HG02571 (cell line): ENCODE results near the gene PHF11.
"Not testable (repeated sequence)": the region's sequence is repeated elsewhere in the genome, so short reads cannot be mapped to it uniquely, and the experiment has no call there.

Experiments
- ATAC-seq: cut with Tn5 transposase; IDR thresholded peaks from one replicate; pipeline ENCODE4 v1.9.1; 2021; ENCODE audit warnings: mild to moderate bottlenecking, moderate library complexity; ENCODE audit not compliant: unreplicated experiment

PHF11 gene

GRCh38 chr13:49495783-49496762 is at the start of gene PHF11:
Gene PHF11 (plus strand): TSS chr13:49495953. CDS start chr13:49496002, 49 bp downstream.
- ATAC-seq = peak; percentile 81

GRCh38 chr13:49446473-49446872 is 49.3 kb upstream of the PHF11 start:
- no peak for ATAC-seq

- ATAC-seq = no peak
These were observed 47.0 kb upstream of the PHF11 start for GRCh38 chr13:49448753-49449152.

- no peak for ATAC-seq
These were observed 45.5 kb upstream of the PHF11 start for GRCh38 chr13:49450105-49450819.

GRCh38 chr13:49452725-49453457 is 42.9 kb upstream of the PHF11 start:
- no peak for ATAC-seq

- no peak for ATAC-seq
These were observed 42.3 kb upstream of the PHF11 start for GRCh38 chr13:49453465-49453864.

- peak; percentile 91 for ATAC-seq
These were observed 41.3 kb upstream of the PHF11 start for GRCh38 chr13:49454388-49455006.

- ATAC-seq = no peak
These were observed 40.8 kb upstream of the PHF11 start for GRCh38 chr13:49455007-49455398.

GRCh38 chr13:49456156-49456555 is 39.6 kb upstream of the PHF11 start:
- no peak for ATAC-seq

- no peak for ATAC-seq
These were observed 38.5 kb upstream of the PHF11 start for GRCh38 chr13:49457221-49457620.

- ATAC-seq = no peak
These were observed 36.2 kb upstream of the PHF11 start for GRCh38 chr13:49459580-49459979.

- ATAC-seq = no peak
These were observed 31.7 kb upstream of the PHF11 start for GRCh38 chr13:49464085-49464484.

- ATAC-seq = no peak
These were observed 31.0 kb upstream of the PHF11 start for GRCh38 chr13:49464621-49465325.

GRCh38 chr13:49466292-49466838 is 29.4 kb upstream of the PHF11 start:
- ATAC-seq = no peak

- ATAC-seq = no peak
These were observed 23.6 kb upstream of the PHF11 start for GRCh38 chr13:49472186-49472585.

- ATAC-seq = no peak
These were observed 19.2 kb upstream of the PHF11 start for GRCh38 chr13:49476529-49476928.

GRCh38 chr13:49481788-49482187 is 14.0 kb upstream of the PHF11 start:
- ATAC-seq = no peak

- ATAC-seq = no peak
These were observed 7.2 kb upstream of the PHF11 start for GRCh38 chr13:49488563-49488962.

GRCh38 chr13:49494645-49495044 is 1.1 kb upstream of the PHF11 start:
- no peak for ATAC-seq

GRCh38 chr13:49496837-49497236 is 1.1 kb downstream of the PHF11 start:
- ATAC-seq = not testable (repeated sequence)
